ENCODE data around the gene EEF1G. TPM values are rescaled to one million over a fixed set of nuclear protein-coding genes. Genes with fewer than 3 reads are reported as not detected.

The EEF1G gene
- total and polyA plus RNA-seq, 9 of the 15 experiments (the other 6 are each of a cell fraction or from before 2014, with no cell fraction given) = 985 to 2,349 (median 2,035) TPM

DNA sequence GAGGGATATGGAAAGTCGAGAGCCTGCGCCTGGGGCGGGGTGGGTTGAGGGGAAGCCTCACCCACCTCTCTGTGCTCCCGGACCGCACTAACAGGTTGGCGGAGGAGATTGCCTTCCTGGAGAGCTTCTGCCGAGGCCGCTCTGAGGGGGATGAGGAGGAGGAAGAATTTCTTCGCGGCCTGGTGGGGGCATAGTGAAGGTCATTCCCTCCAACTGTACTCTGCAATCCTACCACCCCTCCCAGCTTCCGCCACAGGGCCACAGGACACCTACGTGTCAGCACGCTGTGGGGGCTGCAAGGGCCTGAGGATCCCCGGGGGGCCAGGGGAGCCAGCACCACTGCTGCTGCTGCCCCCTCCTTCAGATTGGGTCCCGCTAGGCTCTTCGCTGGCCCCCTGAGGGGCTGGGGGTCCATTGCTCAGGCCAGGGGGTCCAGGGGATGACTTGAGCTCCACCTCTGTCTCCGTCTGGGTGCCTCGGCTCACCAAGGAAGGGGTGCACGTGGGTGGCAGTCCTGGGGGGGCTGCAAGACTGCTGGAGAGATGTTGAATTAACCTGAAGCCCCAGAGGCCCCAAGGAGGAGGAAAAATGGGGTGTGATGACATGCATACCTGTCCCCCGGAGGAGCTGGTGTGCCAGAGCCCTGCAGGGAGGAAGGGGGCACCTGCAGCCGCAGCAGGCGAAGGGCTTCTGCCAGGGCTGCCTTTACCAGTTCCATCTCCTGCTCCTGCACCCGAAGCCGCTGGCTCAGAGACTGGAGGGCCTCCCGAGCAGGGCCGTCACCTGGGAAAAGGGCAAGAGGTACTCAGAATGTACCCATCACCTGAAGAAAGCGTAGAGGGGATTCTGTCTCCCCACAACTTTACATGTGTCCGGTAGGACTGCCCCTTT lies 37.4 kb upstream of the EEF1G start:
- H3K36me3 ChIP-seq (ENCODE audit: control insufficient read depth, insufficient read depth, low read length) = peaks cover 57% of the 10 kb centered on the region
- in situ Hi-C loops (cut with MboI) = no loop called here
- peak overlapping the region; percentile 93 for H3K9ac ChIP-seq (ENCODE audit: insufficient read depth in 1 of 2, low read depth in 2 of 2, low read length in 2 of 2)
- H3K79me2 ChIP-seq (ENCODE audit: control insufficient read depth, insufficient read depth, low read length) = peaks cover 25% of the 10 kb centered on the region
- 0 out of 2 replicates have a peak, but pooled peaks have one; percentile 26 for TF ChIP-seq POLR2G (IDR thresholded peaks at IDR 0.05; ENCODE audit: low read depth, low read length)
- TF ChIP-seq ZKSCAN8 (CRISPR knock-in tag; IDR thresholded peaks at IDR 0.05) = no peak
- no peak for TF ChIP-seq PHTF2 (CRISPR knock-in tag; IDR thresholded peaks at IDR 0.05)
- peak; percentile 36; the same call in 1 of the 2 replicates for TF ChIP-seq RBFOX2 (IDR thresholded peaks at IDR 0.05; ENCODE audit: low read depth, low read length)
- H3K4me2 ChIP-seq (ENCODE audit: insufficient read depth, low read length) = peak overlapping the region; percentile 96
- FAIRE-seq = no peak
- WGBS (ENCODE audit: insufficient coverage, low coverage, missing lambda C conversion rate) = 63% methylated on average over 23 of the region's 28 CpGs
- ChIA-PET CTCF (ENCODE audit: low intra/inter-chr PET ratio) (interaction anchor here (0.6 to 2.6 kb wide), 3 partner anchors 11 to 84 kb away, joined by 4 to 17 read pairs (median 14); partner anchors contain the start of genes B3GAT3 and GANAB), POLR2A (interaction anchor here (0.9 to 1.9 kb wide), 14 partner anchors 8 to 245 kb away, joined by 3 to 7 read pairs (median 4); partner anchors contain the start of genes B3GAT3, C11orf98, CSKMT and EEF1G)
- H3K4me1 ChIP-seq (replicated peaks in 1 of 2; ENCODE audit: control insufficient read depth in 2 of 2, insufficient read depth in 2 of 2, low read length in 2 of 2) = peaks cover 29 to 59% of the 10 kb centered on the region in 2 experiments
- ATAC-seq = no peak
- H3K9me3 ChIP-seq (replicated peaks; ENCODE audit: control insufficient read depth, insufficient read depth, low read depth, low read length) = no peaks in the 10 kb centered on the region
- peaks cover 2% of the 10 kb centered on the region for H3K9me1 ChIP-seq (ENCODE audit: control insufficient read depth, insufficient read depth, low read length)
- intact Hi-C loops (cut with micrococcal nuclease) = loop anchor here (5.0 kb wide), 1 partner anchor 81 kb away; no protein-coding TSS in a partner anchor
- H4K20me1 ChIP-seq (replicated peaks; ENCODE audit: control insufficient read depth, insufficient read depth, low read length) = 0 out of 2 replicates have a peak, but pooled peaks cover 5% of the 10 kb centered on the region
- H3K27me3 ChIP-seq (ENCODE audit: control insufficient read depth in 2 of 2, insufficient read depth in 2 of 2, low read length in 2 of 2) = no peaks in the 10 kb centered on the region
- H3K27ac ChIP-seq (ENCODE audit: extremely low read depth, low read depth, low read length) = peak overlapping the region; percentile 90
- peak overlapping the region; percentile 75 for H3K4me3 ChIP-seq
- no TSS peak for BruUV-seq (replicated peaks)
- H2AFZ ChIP-seq (ENCODE audit: low read depth, low read length) = peak overlapping the region; percentile 87
- DNase-seq (ENCODE audit: extremely low read depth in 1 of 4, low spot score in 3 of 4) = no peak

Measured in K562 (cell line).